GM18502 (cell line): ENCODE results near the gene TSEN34.
"Not testable (repeated sequence)": the region's sequence is repeated elsewhere in the genome, so short reads cannot be mapped to it uniquely, and the experiment has no call there.

ENCODE experiments used
- ATAC-seq: cut with Tn5 transposase; IDR thresholded peaks from one replicate; pipeline ENCODE4 v1.9.1; 2021; ENCODE audit warnings: mild to moderate bottlenecking; ENCODE audit not compliant: unreplicated experiment, poor library complexity

The TSEN34 gene

GRCh38 chr19:54229146-54229545, 38.0 kb downstream of the TSEN34 start:
- no peak for ATAC-seq

- ATAC-seq: no peak
These were observed 38.9 kb downstream of the TSEN34 start for GRCh38 chr19:54230031-54230430.

GRCh38 chr19:54231077-54231931, 40.2 kb downstream of the TSEN34 start:
- ATAC-seq: no peak

GRCh38 chr19:54233941-54234340, 42.8 kb downstream of the TSEN34 start:
- ATAC-seq: no peak

GRCh38 chr19:54239491-54240371, 48.6 kb downstream of the TSEN34 start:
- not testable (repeated sequence) for ATAC-seq

GRCh38 chr19:54240372-54241336, 49.5 kb downstream of the TSEN34 start:
- ATAC-seq: not testable (repeated sequence)

- not testable (repeated sequence) for ATAC-seq
These were observed 51.1 kb downstream of the TSEN34 start for GRCh38 chr19:54242234-54242633.

GRCh38 chr19:54242646-54243045, 51.5 kb downstream of the TSEN34 start, which contains the start of gene LILRA6:
TSS of gene LILRA6 (minus strand) at chr19:54242790.
- ATAC-seq: not testable (repeated sequence)

GRCh38 chr19:54243809-54244208, 52.7 kb downstream of the TSEN34 start:
- ATAC-seq: not testable (repeated sequence)
